Measurements from ENCODE around the gene USP17L17. TPM values are rescaled to one million over a fixed set of nuclear protein-coding genes. Genes with fewer than 3 reads are reported as not detected.
"Not testable (repeated sequence)": the region's sequence is repeated elsewhere in the genome, so short reads cannot be mapped to it uniquely, and the experiment has no call there.

The USP17L17 gene
- total RNA-seq, 4 donors from 2014 or later = not detected

GRCh38 chr4:9253078-9253477, 9.4 kb downstream of the USP17L17 start, which contains the start of gene USP17L19:
Gene USP17L19, plus strand, starts transcription at chr4:9253378. Its CDS starts 0 bp downstream, at chr4:9253378.
- TF ChIP-seq, protein P1, sequence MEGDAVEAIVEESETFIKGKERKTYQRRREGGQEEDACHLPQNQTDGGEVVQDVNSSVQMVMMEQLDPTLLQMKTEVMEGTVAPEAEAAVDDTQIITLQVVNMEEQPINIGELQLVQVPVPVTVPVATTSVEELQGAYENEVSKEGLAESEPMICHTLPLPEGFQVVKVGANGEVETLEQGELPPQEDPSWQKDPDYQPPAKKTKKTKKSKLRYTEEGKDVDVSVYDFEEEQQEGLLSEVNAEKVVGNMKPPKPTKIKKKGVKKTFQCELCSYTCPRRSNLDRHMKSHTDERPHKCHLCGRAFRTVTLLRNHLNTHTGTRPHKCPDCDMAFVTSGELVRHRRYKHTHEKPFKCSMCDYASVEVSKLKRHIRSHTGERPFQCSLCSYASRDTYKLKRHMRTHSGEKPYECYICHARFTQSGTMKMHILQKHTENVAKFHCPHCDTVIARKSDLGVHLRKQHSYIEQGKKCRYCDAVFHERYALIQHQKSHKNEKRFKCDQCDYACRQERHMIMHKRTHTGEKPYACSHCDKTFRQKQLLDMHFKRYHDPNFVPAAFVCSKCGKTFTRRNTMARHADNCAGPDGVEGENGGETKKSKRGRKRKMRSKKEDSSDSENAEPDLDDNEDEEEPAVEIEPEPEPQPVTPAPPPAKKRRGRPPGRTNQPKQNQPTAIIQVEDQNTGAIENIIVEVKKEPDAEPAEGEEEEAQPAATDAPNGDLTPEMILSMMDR (IDR thresholded peaks at IDR 0.05; ENCODE audit: low read depth) = not testable (repeated sequence)

- TF ChIP-seq, protein P1 (IDR thresholded peaks at IDR 0.05; ENCODE audit: low read depth) = not testable (repeated sequence)
These were observed 14.1 kb downstream of the USP17L17 start, which contains the start of gene USP17L20 for GRCh38 chr4:9257824-9258223. Gene USP17L20, plus strand, starts transcription at chr4:9258124. Its CDS starts 0 bp downstream, at chr4:9258124.

- TF ChIP-seq, protein P1 (IDR thresholded peaks at IDR 0.05; ENCODE audit: low read depth) = not testable (repeated sequence)
These were observed 18.9 kb downstream of the USP17L17 start, which contains the start of gene USP17L21 for GRCh38 chr4:9262572-9262971. Gene USP17L21, plus strand, starts transcription at chr4:9262872. Its CDS starts 0 bp downstream, at chr4:9262872.

- TF ChIP-seq, protein P1 (IDR thresholded peaks at IDR 0.05; ENCODE audit: low read depth) = not testable (repeated sequence)
These were observed 23.6 kb downstream of the USP17L17 start, which contains the start of gene USP17L22 for GRCh38 chr4:9267319-9267718. Gene USP17L22, plus strand, starts transcription at chr4:9267619. Its CDS starts 0 bp downstream, at chr4:9267619.

Other genes starting within 250 kb of the USP17L17 start
- gene FAM90A26, start 73.5 kb upstream of the USP17L17 start, total RNA-seq = not detected
- not detected for gene USP17L10, start 33.2 kb upstream of the USP17L17 start, total RNA-seq
- gene USP17L11, start 28.5 kb upstream of the USP17L17 start, total RNA-seq = not detected
- gene USP17L12, start 23.7 kb upstream of the USP17L17 start, total RNA-seq = not detected
- not detected for gene USP17L13, start 19.0 kb upstream of the USP17L17 start, total RNA-seq
- not detected for gene USP17L15, start 9.5 kb upstream of the USP17L17 start, total RNA-seq
- gene USP17L18, start 4.8 kb downstream of the USP17L17 start, total RNA-seq = not detected
- gene USP17L19, start 9.5 kb downstream of the USP17L17 start, total RNA-seq = not detected
- gene USP17L20, start 14.2 kb downstream of the USP17L17 start, total RNA-seq = not detected
- gene USP17L21, start 19.0 kb downstream of the USP17L17 start, total RNA-seq = not detected
- not detected for gene USP17L22, start 23.7 kb downstream of the USP17L17 start, total RNA-seq
- gene USP17L24, start 81.3 kb downstream of the USP17L17 start, total RNA-seq = not detected
- not detected for gene USP17L25, start 86.0 kb downstream of the USP17L17 start, total RNA-seq
- gene USP17L26, start 90.8 kb downstream of the USP17L17 start, total RNA-seq = not detected
- not detected for gene USP17L5, start 95.5 kb downstream of the USP17L17 start, total RNA-seq
- not detected for gene USP17L27, start 100.3 kb downstream of the USP17L17 start, total RNA-seq
- gene USP17L28, start 105.0 kb downstream of the USP17L17 start, total RNA-seq = not detected
- not detected for gene USP17L29, start 109.8 kb downstream of the USP17L17 start, total RNA-seq
- gene USP17L30, start 119.2 kb downstream of the USP17L17 start, total RNA-seq = not detected
- gene DEFB131A, start 200.5 kb downstream of the USP17L17 start, total RNA-seq = not detected

Measured in subcutaneous adipose tissue (tissue), 4 donors.